ENCODE results near the gene ZCCHC13.
A peak's percentile ranks its signal among the peaks of the same experiment; 100 is the strongest.
"Not testable (repeated sequence)": the region's sequence is repeated elsewhere in the genome, so short reads cannot be mapped to it uniquely, and the experiment has no call there.

The ZCCHC13 gene

DNA sequence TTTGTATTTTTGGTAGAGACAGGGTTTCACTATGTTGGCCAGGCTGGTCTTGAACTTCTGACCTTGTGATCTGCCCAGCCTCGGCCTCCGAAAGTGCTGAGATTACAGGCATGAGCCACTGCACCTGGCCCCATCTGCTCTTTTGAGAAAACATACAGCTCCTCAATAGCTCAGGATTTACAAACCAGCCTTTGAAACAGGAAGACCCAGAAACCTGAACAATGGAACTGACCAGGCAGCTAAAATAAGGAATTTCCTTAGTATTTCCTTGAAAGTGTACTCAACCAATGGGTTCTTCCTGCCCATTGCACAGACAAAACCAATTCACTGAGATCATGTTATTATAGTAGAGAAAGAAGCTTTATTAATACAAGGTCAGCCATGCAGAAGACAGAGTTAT, 15.3 kb downstream of the ZCCHC13 start:
- not testable (repeated sequence) for H3K18ac ChIP-seq (ENCODE audit: low read length); H3K14ac ChIP-seq (ENCODE audit: low read length); H3K4me2 ChIP-seq (ENCODE audit: low read length); H3K79me1 ChIP-seq (ENCODE audit: low read length); H3K36me3 ChIP-seq (ENCODE audit: control insufficient read depth in 1 of 2, insufficient read depth in 2 of 2, low read length in 2 of 2); H2BK5ac ChIP-seq (ENCODE audit: low read depth, low read length, poor library complexity); H3K27ac ChIP-seq (ENCODE audit: low read depth, low read length); H3K4ac ChIP-seq (ENCODE audit: low read depth, low read length); H3K4me1 ChIP-seq (ENCODE audit: control insufficient read depth in 1 of 2, insufficient read depth in 2 of 2, low read length in 2 of 2); H2AK5ac ChIP-seq (ENCODE audit: low read length); DNase-seq; H3K4me3 ChIP-seq (ENCODE audit: low read depth, low read length); H3K79me2 ChIP-seq (ENCODE audit: control insufficient read depth, insufficient read depth, low read length, poor library complexity); H2BK12ac ChIP-seq (ENCODE audit: low read length); H2BK120ac ChIP-seq (ENCODE audit: insufficient read depth, low read length, poor library complexity); H2AFZ ChIP-seq (ENCODE audit: insufficient read depth, low read length, poor library complexity); H3K9ac ChIP-seq (ENCODE audit: low read length); H3K23ac ChIP-seq (ENCODE audit: low read length); H3K27me3 ChIP-seq (ENCODE audit: insufficient read depth, low read length); H4K91ac ChIP-seq (ENCODE audit: low read depth, low read length); H3K9me3 ChIP-seq (ENCODE audit: insufficient read depth, low read depth, low read length); H4K8ac ChIP-seq (ENCODE audit: low read depth, low read length); H4K12ac ChIP-seq (ENCODE audit: low read depth, low read length)
- WGBS (ENCODE audit: extremely low coverage, insufficient coverage, insufficient read length): no CpG with 5 or more reads among the region's 2 CpGs

DNA sequence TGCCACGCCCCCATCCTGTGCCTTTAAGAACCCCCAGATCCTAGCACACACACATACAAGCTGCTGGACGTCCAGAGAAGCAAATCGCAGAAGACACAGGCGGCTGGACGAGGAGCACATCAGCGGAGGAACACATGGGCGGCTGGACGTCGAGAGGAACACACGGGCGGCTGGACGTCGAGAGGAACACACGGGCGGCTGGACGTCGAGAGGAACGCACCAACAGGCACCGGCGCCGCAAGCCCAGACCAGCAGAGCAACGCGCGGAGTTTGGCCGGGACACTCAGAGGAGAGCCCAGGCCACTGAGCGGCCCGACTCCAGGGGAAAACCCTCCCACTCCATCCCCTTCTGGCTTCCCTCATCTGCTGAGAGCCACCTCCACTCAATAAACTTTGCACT, 17.2 kb downstream of the ZCCHC13 start:
- no peak overlapping the region for H3K27ac ChIP-seq (ENCODE audit: low read depth, low read length)
- H2AK5ac ChIP-seq (ENCODE audit: low read length): no peak overlapping the region
- H4K12ac ChIP-seq (ENCODE audit: low read depth, low read length): no peak overlapping the region
- H3K79me2 ChIP-seq (ENCODE audit: control insufficient read depth, insufficient read depth, low read length, poor library complexity): no peaks in the 10 kb centered on the region
- no peak overlapping the region for H3K4me3 ChIP-seq (ENCODE audit: low read depth, low read length)
- H2BK120ac ChIP-seq (ENCODE audit: insufficient read depth, low read length, poor library complexity): no peak overlapping the region
- no peak overlapping the region for H2BK5ac ChIP-seq (ENCODE audit: low read depth, low read length, poor library complexity)
- WGBS (ENCODE audit: extremely low coverage, insufficient coverage, insufficient read length): no CpG with 5 or more reads among the region's 27 CpGs
- H3K18ac ChIP-seq (ENCODE audit: low read length): no peak overlapping the region
- no peak overlapping the region for H3K14ac ChIP-seq (ENCODE audit: low read length)
- no peaks in the 10 kb centered on the region for H3K9me3 ChIP-seq (ENCODE audit: insufficient read depth, low read depth, low read length)
- no peak overlapping the region for H3K9ac ChIP-seq (ENCODE audit: low read length)
- peaks cover 0 to 2% of the 10 kb centered on the region in 2 experiments for H3K4me1 ChIP-seq (ENCODE audit: control insufficient read depth in 1 of 2, insufficient read depth in 2 of 2, low read length in 2 of 2)
- no peak overlapping the region for H3K23ac ChIP-seq (ENCODE audit: low read length)
- no peak overlapping the region for H2BK12ac ChIP-seq (ENCODE audit: low read length)
- H3K4ac ChIP-seq (ENCODE audit: low read depth, low read length): no peak overlapping the region
- H3K27me3 ChIP-seq (ENCODE audit: insufficient read depth, low read length): no peaks in the 10 kb centered on the region
- no peak for DNase-seq
- H3K4me2 ChIP-seq (ENCODE audit: low read length): no peak overlapping the region
- H4K8ac ChIP-seq (ENCODE audit: low read depth, low read length): no peak overlapping the region
- H2AFZ ChIP-seq (ENCODE audit: insufficient read depth, low read length, poor library complexity): no peak overlapping the region
- no peaks in the 10 kb centered on the region for H3K36me3 ChIP-seq (ENCODE audit: control insufficient read depth in 1 of 2, insufficient read depth in 2 of 2, low read length in 2 of 2)
- H4K91ac ChIP-seq (ENCODE audit: low read depth, low read length): no peak overlapping the region
- peaks cover under 1% of the 10 kb centered on the region for H3K79me1 ChIP-seq (ENCODE audit: low read length)

DNA sequence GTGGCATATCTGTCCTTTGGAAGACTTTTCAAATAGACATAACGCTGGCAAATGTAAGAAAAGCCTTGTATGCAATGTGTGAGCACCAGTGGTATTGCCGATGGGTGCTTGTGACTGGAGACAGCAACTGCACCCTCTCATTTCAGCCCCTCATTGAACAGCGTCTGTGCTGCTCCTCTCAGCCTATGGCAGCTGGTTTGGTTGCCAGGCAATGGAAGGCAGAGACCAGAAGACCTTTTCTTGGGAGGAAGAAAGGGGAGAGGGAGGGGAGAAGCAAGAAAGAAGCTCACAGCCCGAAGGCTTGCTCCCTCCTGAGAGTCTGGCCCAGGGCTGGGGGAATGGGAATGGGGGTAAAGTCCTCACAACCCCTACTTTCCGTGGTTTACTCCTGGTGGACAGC, 20.2 kb downstream of the ZCCHC13 start:
- Histone ChIP-seq H3K79me2 (ENCODE audit: control insufficient read depth, insufficient read depth, low read length, poor library complexity) (no peaks in the 10 kb centered on the region), H2BK5ac (ENCODE audit: low read depth, low read length, poor library complexity) (no peak overlapping the region), H4K8ac (ENCODE audit: low read depth, low read length) (no peak overlapping the region), H3K27ac (ENCODE audit: low read depth, low read length) (no peak overlapping the region), H3K23ac (ENCODE audit: low read length) (no peak overlapping the region), H3K9me3 (ENCODE audit: insufficient read depth, low read depth, low read length) (no peaks in the 10 kb centered on the region), H3K4ac (ENCODE audit: low read depth, low read length) (no peak overlapping the region), H3K79me1 (ENCODE audit: low read length) (peaks cover 5% of the 10 kb centered on the region), H2AFZ (ENCODE audit: insufficient read depth, low read length, poor library complexity) (no peak overlapping the region), H3K4me1 (ENCODE audit: control insufficient read depth in 1 of 2, insufficient read depth in 2 of 2, low read length in 2 of 2) (peaks cover 0 to 3% of the 10 kb centered on the region in 2 experiments), H4K91ac (ENCODE audit: low read depth, low read length) (no peak overlapping the region), H3K27me3 (ENCODE audit: insufficient read depth, low read length) (no peaks in the 10 kb centered on the region), H3K4me2 (ENCODE audit: low read length) (no peak overlapping the region), H2AK5ac (ENCODE audit: low read length) (no peak overlapping the region), H2BK12ac (ENCODE audit: low read length) (no peak overlapping the region), H3K18ac (ENCODE audit: low read length) (no peak overlapping the region), H3K9ac (ENCODE audit: low read length) (no peak overlapping the region), H3K14ac (ENCODE audit: low read length) (no peak overlapping the region), H3K4me3 (ENCODE audit: low read depth, low read length) (no peak overlapping the region), H3K36me3 (ENCODE audit: control insufficient read depth in 1 of 2, insufficient read depth in 2 of 2, low read length in 2 of 2) (no peaks in the 10 kb centered on the region), H4K12ac (ENCODE audit: low read depth, low read length) (no peak overlapping the region), H2BK120ac (ENCODE audit: insufficient read depth, low read length, poor library complexity) (peak overlapping the region; percentile 33)
- DNase-seq: no peak
- WGBS (ENCODE audit: extremely low coverage, insufficient coverage, insufficient read length): no CpG with 5 or more reads among the region's 5 CpGs

DNA sequence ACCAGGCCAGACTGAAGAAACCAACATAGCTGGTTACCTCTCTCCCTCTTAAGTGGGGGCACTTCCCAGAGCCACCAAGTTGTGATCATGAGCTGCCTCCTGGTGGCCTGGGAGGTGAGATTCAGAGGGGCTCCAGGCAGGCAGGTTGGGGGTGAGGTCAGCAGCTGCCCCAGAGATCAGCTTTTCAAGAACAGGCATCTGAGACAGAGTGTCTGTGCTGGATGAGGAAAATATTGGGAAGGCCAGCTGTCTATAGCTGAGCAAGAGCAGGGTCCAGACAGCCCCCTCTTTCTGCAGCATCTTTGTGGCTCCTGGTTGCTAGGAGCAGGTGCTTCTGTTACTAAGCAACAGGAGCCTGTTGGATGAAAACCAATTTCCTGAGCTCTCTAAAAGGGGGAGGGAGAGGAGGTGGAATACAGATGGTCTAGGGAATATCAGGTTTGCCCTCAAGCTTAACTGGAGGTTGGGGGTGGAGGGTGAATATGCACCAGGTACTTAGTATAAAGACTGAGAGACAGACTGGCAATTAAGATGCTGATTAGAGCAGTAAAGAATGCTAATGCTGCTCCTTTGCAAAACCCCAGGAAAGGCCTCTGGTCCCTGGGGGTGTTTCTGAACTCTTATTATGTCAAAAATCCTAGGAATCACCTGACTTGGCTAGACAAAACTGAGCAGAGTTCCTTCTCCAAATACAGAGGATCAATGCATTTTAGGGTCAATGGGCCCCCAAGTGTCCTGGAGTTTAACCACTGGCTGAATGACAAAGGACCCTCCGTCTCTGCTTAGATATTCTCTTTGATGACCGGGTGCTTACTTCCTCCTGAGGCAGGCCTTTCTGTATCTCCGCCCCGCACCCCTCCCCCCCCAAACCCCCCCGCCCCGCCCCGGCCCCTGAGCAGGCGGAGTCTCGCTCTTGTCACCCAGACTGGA, 21.4 kb downstream of the ZCCHC13 start:
- H3K4me1 ChIP-seq (ENCODE audit: control insufficient read depth in 1 of 2, insufficient read depth in 2 of 2, low read length in 2 of 2): peaks cover 0 to 3% of the 10 kb centered on the region in 2 experiments
- peak overlapping the region; percentile 49 for H2BK12ac ChIP-seq (ENCODE audit: low read length)
- no peak overlapping the region for H3K4ac ChIP-seq (ENCODE audit: low read depth, low read length)
- H2BK5ac ChIP-seq (ENCODE audit: low read depth, low read length, poor library complexity): no peak overlapping the region
- H3K27me3 ChIP-seq (ENCODE audit: insufficient read depth, low read length): no peaks in the 10 kb centered on the region
- no peaks in the 10 kb centered on the region for H3K79me2 ChIP-seq (ENCODE audit: control insufficient read depth, insufficient read depth, low read length, poor library complexity)
- DNase-seq: no peak
- H3K79me1 ChIP-seq (ENCODE audit: low read length): peaks cover 5% of the 10 kb centered on the region
- no peak overlapping the region for H3K4me3 ChIP-seq (ENCODE audit: low read depth, low read length)
- no peak overlapping the region for H2AK5ac ChIP-seq (ENCODE audit: low read length)
- peak overlapping the region; percentile 39 for H3K4me2 ChIP-seq (ENCODE audit: low read length)
- H3K18ac ChIP-seq (ENCODE audit: low read length): no peak overlapping the region
- H3K27ac ChIP-seq (ENCODE audit: low read depth, low read length): no peak overlapping the region
- H2BK120ac ChIP-seq (ENCODE audit: insufficient read depth, low read length, poor library complexity): no peak overlapping the region
- no peak overlapping the region for H4K91ac ChIP-seq (ENCODE audit: low read depth, low read length)
- H4K8ac ChIP-seq (ENCODE audit: low read depth, low read length): no peak overlapping the region
- no peak overlapping the region for H3K14ac ChIP-seq (ENCODE audit: low read length)
- H2AFZ ChIP-seq (ENCODE audit: insufficient read depth, low read length, poor library complexity): no peak overlapping the region
- no peak overlapping the region for H4K12ac ChIP-seq (ENCODE audit: low read depth, low read length)
- H3K36me3 ChIP-seq (ENCODE audit: control insufficient read depth in 1 of 2, insufficient read depth in 2 of 2, low read length in 2 of 2): no peaks in the 10 kb centered on the region
- no CpG with 5 or more reads among the region's 9 CpGs for WGBS (ENCODE audit: extremely low coverage, insufficient coverage, insufficient read length)
- H3K9me3 ChIP-seq (ENCODE audit: insufficient read depth, low read depth, low read length): no peaks in the 10 kb centered on the region
- H3K23ac ChIP-seq (ENCODE audit: low read length): no peak overlapping the region
- no peak overlapping the region for H3K9ac ChIP-seq (ENCODE audit: low read length)

Measured in trophoblast cell (in vitro differentiated cells and primary cell).